NCI-H1436 (cell line): ENCODE measurements around the gene FIBP.

Experiments
- DNase-seq: peaks from one replicate; lab custom pipeline; 2025; lab: John Stamatoyannopoulos, UW

Gene FIBP

GRCh38 chr11:65844231-65844872 is 43.9 kb downstream of the FIBP start:
- no peak for DNase-seq

GRCh38 chr11:65843811-65844210 is 44.5 kb downstream of the FIBP start:
- no peak for DNase-seq

GRCh38 chr11:65842144-65842543 is 46.1 kb downstream of the FIBP start:
- no peak for DNase-seq

- DNase-seq, result no peak
Measured at GRCh38 chr11:65834202-65834601, 54.1 kb downstream of the FIBP start.
